ENCODE results near the gene TNS3.

The TNS3 gene

DNA sequence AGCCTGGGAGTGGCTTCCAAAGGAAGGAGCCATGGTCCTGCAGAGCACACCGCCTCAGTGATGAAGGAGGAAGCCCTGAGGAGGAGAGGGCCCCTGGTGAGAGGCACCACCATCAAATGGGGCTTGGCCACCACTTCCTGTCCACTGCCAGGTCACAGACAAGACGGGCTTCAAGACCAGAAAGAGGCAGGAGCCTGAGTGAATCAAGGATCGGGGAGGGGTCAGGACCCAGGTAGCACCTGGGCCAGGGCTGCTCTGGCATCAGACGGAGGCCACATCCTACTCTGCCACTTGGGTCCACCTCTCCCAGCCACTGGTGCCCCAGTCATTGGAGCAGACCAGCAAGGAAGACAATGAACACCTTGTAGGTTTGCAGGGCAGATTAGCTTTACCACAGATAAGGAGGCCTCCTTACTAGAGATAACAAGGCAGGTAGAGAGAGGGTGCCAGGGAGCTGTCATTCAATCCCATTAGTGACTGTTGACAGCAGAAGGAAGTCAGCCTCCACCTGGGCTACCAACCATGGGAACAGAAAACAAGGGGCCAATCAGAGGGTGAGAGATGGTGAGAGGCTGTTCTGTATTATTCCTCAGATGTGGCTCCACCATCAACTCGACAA is 143.4 kb downstream of the TNS3 start:
- in situ Hi-C loops (cut with HindIII; ENCODE audit: low sequenced_read_pairs), result no loop called here

GRCh38 chr7:47435889-47436312 is 146.0 kb downstream of the TNS3 start:
- in situ Hi-C loops (cut with HindIII; ENCODE audit: low sequenced_read_pairs), result no loop called here

DNA sequence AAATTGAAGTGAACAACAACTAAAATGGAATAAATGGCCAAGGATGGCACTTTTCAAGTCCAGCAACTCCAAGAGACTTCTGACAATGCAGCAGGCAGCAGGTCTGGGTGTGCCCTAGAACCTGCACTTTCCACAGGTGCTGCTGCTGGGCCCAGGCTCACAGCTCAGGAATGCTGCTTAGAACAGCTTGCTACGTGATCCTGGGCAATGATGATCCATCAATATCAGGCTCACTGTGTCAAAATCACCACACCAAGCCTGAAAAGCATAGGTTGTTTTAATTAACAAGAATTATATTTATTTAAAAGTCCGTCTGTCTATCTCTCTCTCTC is 148.4 kb downstream of the TNS3 start:
- in situ Hi-C loops (cut with HindIII; ENCODE audit: low sequenced_read_pairs), result no loop called here

DNA sequence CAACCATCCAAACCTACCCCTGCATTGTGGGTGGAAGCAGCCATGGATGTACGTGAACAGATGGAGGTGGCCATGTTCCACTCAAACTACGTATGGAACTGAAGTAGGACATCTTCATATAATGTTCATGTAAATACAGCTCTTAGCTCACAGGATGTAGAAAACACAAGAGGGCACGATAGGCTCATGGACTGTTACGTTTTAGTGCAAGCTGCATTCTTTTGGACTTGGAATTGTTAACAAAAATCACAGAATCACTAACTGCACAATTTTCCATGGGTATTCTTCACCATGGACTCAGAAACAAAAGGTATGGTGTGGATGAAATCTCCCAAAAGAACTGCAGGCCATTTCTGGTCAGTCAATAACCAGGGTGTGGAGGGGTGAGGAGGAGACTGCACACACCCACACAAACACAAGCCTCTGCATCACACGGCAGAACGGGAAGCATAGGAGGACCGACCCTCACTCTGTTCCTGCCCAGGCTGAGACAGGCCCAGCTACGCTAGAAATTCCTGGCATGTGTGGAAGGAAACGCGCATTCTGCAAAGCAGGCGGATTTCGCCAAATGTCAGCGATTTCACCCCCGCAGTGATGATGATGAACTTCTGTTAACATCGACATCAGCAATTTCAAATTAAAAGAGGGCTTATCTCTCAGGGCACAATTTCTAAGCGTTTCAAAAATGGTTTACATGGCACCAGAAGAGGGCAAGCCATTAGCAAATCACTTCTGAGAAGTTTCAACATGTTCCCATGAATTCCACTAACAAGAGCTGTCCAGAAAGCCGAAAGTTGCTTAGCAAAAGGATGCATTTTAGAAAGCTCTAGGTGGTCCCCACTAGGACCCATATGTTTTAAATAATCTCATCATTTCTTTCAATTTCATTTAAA is 149.0 kb downstream of the TNS3 start:
- in situ Hi-C loops (cut with HindIII; ENCODE audit: low sequenced_read_pairs), result no loop called here

DNA sequence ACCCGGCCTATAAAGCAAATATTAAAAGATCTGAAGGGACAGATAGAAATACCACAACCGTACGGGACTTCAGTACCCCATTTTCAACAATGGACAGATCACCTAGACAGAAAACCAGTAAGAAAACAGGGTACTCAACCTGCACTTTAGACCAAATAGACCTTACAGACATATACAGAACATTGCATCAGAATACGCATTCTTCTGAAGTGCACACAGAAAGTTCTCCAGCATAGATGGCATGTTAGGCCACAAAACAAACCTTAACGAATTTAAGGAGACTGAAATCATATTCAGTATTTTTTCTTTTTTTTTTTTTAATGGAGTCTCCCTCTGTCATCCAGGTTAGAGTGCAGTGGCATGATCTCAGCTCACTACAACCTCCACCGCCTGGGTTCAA is 151.5 kb downstream of the TNS3 start:
- in situ Hi-C loops (cut with HindIII; ENCODE audit: low sequenced_read_pairs), result no loop called here

- in situ Hi-C loops (cut with HindIII; ENCODE audit: low sequenced_read_pairs), result no loop called here
Measured at GRCh38 chr7:47428768-47429472, 153.0 kb downstream of the TNS3 start.

DNA sequence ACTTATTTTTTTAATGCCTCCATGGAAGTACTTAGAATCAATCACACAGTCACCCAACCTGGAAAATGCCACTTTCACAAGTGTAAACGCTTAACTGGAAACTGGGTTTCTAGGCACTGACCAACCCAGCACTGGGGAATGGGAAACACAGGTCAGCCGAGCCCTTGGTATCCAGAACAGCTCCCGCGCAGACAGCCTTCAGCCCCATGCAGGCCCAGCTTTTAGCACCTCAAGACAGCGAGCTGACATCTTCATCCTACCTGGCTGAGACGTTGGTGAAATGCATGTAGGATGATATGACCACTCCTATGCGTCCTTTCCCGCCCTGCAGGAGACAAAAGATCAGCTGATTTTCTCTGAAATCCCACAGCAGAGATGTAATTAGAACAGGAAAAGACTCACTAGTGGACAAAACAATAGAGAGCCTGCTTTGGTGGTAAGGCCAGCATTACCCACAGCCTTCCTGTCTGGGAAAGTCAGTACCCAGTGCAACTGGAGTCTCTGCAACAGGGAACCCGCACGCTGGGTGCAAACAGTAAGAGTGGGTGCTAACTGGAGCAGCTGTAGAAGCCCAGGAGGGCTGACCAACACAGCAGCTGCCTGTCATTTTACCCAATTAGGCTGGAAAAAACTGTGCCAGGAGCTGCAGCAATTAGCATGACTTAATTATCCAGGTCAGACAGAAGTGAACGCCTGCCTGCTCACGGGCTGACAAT is 153.7 kb downstream of the TNS3 start:
- in situ Hi-C loops (cut with HindIII; ENCODE audit: low sequenced_read_pairs), result no loop called here

DNA sequence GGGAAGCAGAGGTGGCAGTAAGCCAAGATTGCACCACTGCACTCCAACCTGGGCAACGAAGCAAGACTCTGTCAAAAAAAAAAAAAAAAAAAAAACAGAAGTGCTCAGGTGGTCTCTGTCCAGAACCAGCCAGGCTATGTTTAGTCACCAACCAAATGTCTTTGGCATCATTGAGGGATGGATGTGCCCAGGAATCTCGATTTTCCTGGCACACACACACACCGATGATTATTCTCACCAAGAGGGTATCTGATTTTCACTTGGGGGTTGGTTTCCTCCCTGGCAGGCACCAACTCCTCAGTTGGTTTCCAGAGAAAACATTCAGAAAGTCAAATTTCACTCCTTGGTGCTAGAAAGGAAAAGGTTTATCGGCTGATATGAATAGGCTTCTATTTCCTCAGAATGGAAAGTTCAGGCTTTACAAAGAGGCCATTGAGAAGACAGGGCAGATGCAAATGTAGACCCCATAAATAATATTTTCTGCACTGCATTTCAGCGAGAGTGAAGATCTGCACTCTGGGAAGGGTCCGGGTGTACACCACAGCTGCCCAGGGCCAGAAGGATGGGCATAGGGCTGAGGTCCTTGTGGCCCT is 154.8 kb downstream of the TNS3 start:
- in situ Hi-C loops (cut with HindIII; ENCODE audit: low sequenced_read_pairs), result no loop called here

DNA sequence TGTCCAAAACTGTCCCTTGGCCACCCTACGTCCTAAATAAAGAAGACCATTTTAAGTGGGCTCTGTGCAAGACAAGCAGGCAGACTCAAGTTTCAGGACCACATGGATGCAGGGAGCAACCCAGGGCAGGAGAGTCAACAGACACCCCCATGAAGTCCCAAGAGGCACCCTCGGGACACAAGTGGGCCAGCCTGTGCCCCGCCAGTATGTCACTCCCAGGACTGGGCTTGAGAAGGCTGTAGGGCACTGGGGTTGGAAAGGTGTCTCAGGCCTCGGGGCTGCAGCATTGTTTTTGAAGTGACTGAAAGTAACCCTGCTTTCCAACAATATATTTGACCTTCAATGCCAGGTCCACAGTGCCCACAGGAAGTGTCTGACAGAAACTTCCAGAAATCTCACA is 157.4 kb downstream of the TNS3 start:
- in situ Hi-C loops (cut with HindIII; ENCODE audit: low sequenced_read_pairs), result no loop called here

DNA sequence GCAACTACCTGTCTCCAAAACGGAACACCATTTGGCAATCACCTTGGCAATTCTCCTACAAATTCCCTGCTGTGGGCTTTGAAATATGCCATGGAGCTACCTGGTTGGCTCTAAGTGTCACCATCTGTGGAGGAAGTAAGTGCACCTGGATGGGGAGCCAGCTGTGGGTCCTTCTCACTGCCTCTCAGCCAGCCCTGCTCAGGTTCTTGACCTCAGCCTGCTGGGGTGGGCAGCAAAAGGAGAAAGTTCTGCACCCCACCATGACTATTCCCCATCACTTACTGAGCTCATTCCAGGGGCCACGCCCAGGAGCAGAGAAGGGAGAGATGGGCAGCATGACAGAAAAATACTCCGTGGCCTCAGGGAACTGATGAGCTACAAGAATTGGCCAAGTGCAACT is 158.7 kb downstream of the TNS3 start:
- in situ Hi-C loops (cut with HindIII; ENCODE audit: low sequenced_read_pairs), result no loop called here

DNA sequence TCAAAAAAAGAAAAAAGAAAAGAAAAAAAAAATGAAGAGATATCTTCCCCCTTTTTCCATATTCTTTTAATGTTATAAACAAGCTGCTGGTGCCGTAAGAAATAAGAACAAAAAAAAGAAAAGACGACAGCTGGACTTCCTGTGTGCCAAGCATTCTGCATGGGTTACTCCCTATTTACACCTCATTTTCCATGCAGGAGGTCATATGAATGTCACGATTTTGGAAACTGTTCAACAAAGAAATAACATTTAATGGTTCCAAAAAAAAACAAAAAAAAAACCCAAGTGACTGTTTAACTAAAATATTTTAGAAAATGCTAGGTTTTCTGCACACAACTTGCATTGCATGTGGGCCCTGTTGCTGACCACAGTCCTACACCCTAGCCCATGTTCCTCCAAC is 159.3 kb downstream of the TNS3 start:
- in situ Hi-C loops (cut with HindIII; ENCODE audit: low sequenced_read_pairs), result no loop called here

DNA sequence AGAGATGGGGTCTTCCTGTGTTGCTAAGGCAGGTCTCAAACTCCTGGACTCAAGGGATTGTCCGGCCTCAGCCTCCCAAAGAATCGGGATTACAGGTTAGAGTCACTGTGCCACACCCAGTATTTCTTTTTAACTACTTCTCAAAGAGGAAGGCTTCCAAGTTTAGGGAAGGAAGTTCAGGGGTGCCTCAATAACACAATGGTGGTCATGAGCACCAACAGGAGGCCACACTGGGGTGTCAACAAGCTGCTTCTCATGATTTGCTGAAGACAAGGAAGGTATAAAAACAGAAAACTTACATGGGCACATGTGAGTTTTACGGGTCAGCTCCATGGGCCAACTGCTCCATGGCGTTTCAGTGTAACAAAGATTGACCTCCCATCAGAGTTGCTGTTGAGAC is 160.5 kb downstream of the TNS3 start:
- in situ Hi-C loops (cut with HindIII; ENCODE audit: low sequenced_read_pairs), result no loop called here

DNA sequence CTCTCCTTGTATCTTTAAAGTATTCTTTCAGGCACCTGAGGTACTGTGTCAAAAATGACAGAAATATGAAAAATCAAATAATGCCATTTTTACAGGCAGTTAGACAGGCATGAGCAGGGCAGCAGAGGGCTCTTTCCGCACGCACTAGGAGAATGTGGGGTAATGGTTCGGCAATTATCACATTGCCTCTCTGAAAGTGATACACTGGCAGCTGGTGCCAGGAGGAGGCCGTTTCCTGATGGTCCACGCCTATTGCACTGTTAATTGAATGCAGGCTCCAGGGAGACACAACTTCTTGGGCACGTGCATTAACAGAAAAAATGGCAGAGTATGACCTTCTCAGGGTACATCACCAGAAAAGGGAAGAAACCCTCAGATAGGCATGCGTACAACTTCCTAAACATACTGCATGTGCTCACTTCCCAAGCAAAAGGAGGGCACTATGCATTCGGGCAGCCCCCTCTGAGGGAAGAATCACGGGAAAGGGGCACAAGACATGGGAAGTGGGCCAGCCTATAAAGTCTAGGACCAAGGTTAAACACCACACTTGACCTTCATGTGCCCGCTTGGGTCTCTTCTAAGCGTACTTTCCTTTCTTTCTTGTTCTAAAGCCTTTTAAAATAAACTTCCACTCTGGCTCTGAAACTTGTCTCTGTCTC is 161.7 kb downstream of the TNS3 start:
- in situ Hi-C loops (cut with HindIII; ENCODE audit: low sequenced_read_pairs), result no loop called here

- in situ Hi-C loops (cut with HindIII; ENCODE audit: low sequenced_read_pairs), result no loop called here
Measured at GRCh38 chr7:47419471-47419870, 162.4 kb downstream of the TNS3 start.

DNA sequence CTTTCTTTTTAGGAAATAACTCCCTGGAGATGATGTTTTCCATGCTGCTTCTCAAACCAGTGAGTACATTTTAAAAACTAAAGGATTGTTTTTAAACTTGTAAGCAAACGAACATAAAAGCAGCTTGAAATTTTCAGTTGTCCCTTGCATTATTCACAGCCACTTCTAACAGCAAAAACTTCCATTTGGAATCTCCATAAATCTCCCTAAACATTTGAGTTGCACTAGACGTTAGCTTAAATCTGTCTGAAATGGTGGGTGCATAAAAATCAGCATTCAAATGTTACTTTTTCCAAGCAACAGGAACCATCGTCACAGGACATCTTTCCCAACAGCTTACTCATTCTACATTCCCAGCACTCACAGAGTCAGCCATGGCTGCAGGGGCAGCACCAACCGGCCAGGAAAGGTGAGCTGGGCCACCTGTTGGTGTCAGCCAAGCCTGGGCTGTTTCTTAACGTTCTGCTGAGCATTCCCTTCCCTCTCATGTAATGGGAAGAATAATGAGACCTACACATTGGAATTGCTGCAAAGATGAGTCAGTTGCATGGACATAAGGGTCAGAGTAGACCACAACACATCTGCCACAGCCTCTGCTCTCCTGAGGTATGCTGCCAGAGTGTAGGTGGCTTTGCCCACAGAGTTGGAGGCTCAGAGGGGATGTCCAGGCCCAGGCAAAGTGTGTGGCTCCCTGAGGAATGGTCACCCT is 163.2 kb downstream of the TNS3 start:
- in situ Hi-C loops (cut with HindIII; ENCODE audit: low sequenced_read_pairs), result no loop called here

DNA sequence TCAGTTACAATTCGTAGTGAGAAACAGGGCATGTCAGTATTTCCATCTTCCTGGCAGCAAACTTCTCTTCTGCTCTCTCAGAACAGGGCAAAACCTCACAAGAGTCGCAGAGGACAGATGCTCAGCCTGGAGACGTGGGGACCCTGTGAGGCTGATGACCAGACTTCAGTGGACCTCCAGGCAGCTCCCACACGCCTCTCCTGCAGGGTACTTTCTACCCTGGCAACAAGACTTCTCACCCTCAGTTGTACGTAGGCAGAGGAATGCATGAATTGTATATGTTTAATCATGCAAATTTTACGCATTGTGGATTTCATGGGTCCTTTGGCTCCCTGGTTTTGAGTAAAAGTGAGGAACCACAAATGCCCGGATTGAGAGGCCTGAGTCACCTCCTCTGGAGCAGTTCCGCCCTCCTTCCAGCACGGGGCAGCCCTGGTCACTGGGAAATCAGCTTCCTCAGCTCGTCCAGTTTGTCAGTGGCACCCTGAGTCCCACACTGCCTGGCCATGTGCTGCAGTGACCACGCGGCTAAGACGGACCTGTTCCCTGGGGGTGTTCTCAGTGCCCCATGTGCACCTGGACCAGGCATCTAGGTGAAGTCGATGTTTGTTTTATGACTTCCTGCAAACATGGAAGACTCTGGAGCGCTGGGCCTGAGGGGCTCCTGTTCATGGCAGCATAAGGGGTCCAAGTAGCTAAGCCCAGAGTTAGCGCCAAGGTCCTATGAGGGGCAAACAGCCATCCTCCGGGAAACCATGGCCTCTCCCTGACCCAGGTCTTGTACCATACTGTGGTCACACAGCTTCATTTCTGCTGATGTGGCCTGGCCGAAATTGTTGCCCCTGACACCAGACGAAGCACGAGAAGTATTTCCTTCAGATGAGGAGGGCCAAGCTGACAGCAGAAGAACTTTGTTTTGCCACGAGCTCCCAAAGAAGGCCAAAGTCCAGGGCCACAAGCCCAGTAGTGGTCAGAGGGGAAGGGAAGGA is 165.1 kb downstream of the TNS3 start:
- in situ Hi-C loops (cut with HindIII; ENCODE audit: low sequenced_read_pairs), result no loop called here

GRCh38 chr7:47415318-47416212 is 166.3 kb downstream of the TNS3 start:
- in situ Hi-C loops (cut with HindIII; ENCODE audit: low sequenced_read_pairs), result no loop called here
